ENCODE measurements around the gene PWWP2B. TPM values are rescaled to one million over a fixed set of nuclear protein-coding genes. Genes with fewer than 3 reads are reported as not detected.

Gene PWWP2B
- total RNA-seq, 1 experiment from 2014 or later = 12.2 TPM

GRCh38 chr10:132452216-132452650, 55.2 kb downstream of the PWWP2B start:
- POLR2A ChIA-PET = interaction anchor here (0.6 kb wide), 1 partner anchor 55 kb away, joined by 5 read pairs; the partner anchor contains the start of gene PWWP2B

DNA sequence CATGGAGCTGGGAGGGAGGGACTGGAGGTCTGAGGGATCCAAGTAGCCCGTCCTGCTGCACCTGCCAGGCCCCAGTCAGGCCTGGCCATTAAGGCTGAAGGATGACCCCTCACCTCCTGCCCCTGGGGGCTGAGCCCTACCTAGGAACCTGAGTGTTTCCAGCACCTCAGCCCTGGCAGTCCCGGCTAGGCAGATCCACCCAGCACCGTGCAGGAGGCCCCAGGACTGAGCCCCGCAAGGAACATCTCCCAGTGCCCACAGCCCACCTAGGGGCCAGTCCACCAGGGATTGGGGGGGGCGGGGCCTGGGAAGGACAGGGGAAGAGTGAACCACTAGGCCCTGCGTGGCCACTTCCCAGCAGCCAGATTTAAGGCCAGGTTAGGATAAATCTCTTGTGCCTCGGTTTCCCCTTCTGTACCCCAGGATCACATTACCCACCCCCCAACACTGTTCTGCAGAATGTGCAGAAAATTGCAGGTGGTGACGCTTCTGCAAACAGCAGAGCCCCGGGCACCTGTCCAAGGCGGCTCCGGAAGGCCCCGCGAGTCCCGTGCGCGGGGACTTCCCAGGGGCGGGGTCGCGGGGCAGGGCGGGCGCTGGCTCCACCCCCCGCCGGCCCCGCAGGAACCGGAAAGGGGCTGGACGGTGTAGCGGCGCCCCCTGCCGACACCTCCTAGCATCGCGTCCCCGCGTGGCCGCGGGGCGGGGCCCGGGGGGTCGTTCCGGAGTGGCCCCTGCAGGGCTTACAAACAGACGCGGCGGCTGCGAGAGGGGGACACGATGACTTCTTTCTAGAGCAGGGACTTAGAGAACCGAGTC, 55.9 kb downstream of the PWWP2B start:
- ChIA-PET CTCF (interaction anchor here (0.8 to 3.5 kb wide), 17 partner anchors 12 to 341 kb away, joined by 3 to 23 read pairs (median 4); no protein-coding TSS in a partner anchor), POLR2A (interaction anchor here (1.0 kb wide), 1 partner anchor 65 kb away, joined by 3 read pairs; no protein-coding TSS in a partner anchor)
- ATAC-seq (peak; percentile 46), DNase-seq (ENCODE audit: low spot score) (peak; percentile 87)
- H3K27me3 Mint-ChIP-seq (ENCODE audit: low read depth) = no peaks in the 10 kb centered on the region
- H3K4me3 Mint-ChIP-seq = peak overlapping the region; percentile 38
- no peaks in the 10 kb centered on the region for H3K36me3 Mint-ChIP-seq
- peaks cover 15% of the 10 kb centered on the region for H3K4me1 Mint-ChIP-seq
- H3K27ac Mint-ChIP-seq = no peak overlapping the region
- H3K9me3 Mint-ChIP-seq = no peaks in the 10 kb centered on the region
- TF ChIP-seq ZNF425 (CRISPR knock-in tag; conservative IDR thresholded peaks at IDR 0.05) (no peak), HMGXB4 (CRISPR knock-in tag; IDR thresholded peaks at IDR 0.05) (0 out of 2 replicates have a peak, but pooled peaks have one; percentile 33), SMAD4 (CRISPR knock-in tag; IDR thresholded peaks at IDR 0.05) (no peak), ZBTB43 (CRISPR knock-in tag; IDR thresholded peaks at IDR 0.05) (no peak), E2F5 (CRISPR knock-in tag; IDR thresholded peaks at IDR 0.05) (peak; percentile 19; the same call in 1 of the 2 replicates), HMGA2 (CRISPR knock-in tag; IDR thresholded peaks at IDR 0.05) (no peak), FOXK1 (CRISPR knock-in tag; IDR thresholded peaks at IDR 0.05) (0 out of 2 replicates have a peak, but pooled peaks have one; percentile 15), NR2C2 (CRISPR knock-in tag; IDR thresholded peaks at IDR 0.05) (no peak), ZNF671 (CRISPR knock-in tag; IDR thresholded peaks at IDR 0.05) (no peak), NFATC4 (CRISPR knock-in tag; IDR thresholded peaks at IDR 0.05) (no peak), ZNF219 (CRISPR knock-in tag; IDR thresholded peaks at IDR 0.05; ENCODE audit: borderline replicate concordance) (no peak), ZNF396 (CRISPR knock-in tag; IDR thresholded peaks at IDR 0.05; ENCODE audit: borderline replicate concordance) (no peak), TEAD4 (CRISPR knock-in tag; IDR thresholded peaks at IDR 0.05) (no peak), RORB (CRISPR knock-in tag; IDR thresholded peaks at IDR 0.05) (no peak), SP1 (CRISPR knock-in tag; conservative IDR thresholded peaks at IDR 0.05) (peak; percentile 79), TP53 (CRISPR knock-in tag; IDR thresholded peaks at IDR 0.05) (no peak), SOX15 (CRISPR knock-in tag; IDR thresholded peaks at IDR 0.05) (no peak), CTCF (IDR thresholded peaks at IDR 0.05) (peak; percentile 92)
- TF ChIP-seq, protein P1, sequence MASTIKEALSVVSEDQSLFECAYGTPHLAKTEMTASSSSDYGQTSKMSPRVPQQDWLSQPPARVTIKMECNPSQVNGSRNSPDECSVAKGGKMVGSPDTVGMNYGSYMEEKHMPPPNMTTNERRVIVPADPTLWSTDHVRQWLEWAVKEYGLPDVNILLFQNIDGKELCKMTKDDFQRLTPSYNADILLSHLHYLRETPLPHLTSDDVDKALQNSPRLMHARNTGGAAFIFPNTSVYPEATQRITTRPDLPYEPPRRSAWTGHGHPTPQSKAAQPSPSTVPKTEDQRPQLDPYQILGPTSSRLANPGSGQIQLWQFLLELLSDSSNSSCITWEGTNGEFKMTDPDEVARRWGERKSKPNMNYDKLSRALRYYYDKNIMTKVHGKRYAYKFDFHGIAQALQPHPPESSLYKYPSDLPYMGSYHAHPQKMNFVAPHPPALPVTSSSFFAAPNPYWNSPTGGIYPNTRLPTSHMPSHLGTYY (CRISPR knock-in tag; IDR thresholded peaks at IDR 0.05) = no peak
- TF ChIP-seq, protein P2, sequence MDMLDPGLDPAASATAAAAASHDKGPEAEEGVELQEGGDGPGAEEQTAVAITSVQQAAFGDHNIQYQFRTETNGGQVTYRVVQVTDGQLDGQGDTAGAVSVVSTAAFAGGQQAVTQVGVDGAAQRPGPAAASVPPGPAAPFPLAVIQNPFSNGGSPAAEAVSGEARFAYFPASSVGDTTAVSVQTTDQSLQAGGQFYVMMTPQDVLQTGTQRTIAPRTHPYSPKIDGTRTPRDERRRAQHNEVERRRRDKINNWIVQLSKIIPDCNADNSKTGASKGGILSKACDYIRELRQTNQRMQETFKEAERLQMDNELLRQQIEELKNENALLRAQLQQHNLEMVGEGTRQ (CRISPR knock-in tag; IDR thresholded peaks at IDR 0.05) = no peak
- TF ChIP-seq, protein P3, sequence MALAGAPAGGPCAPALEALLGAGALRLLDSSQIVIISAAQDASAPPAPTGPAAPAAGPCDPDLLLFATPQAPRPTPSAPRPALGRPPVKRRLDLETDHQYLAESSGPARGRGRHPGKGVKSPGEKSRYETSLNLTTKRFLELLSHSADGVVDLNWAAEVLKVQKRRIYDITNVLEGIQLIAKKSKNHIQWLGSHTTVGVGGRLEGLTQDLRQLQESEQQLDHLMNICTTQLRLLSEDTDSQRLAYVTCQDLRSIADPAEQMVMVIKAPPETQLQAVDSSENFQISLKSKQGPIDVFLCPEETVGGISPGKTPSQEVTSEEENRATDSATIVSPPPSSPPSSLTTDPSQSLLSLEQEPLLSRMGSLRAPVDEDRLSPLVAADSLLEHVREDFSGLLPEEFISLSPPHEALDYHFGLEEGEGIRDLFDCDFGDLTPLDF (CRISPR knock-in tag; IDR thresholded peaks at IDR 0.05) = no peak

More at GRCh38 chr10:132452216-132452650, 55.2 kb downstream of the PWWP2B start:
- ATAC-seq (no peak), DNase-seq (ENCODE audit: low spot score) (no peak)
- H3K9me3 Mint-ChIP-seq = no peaks in the 10 kb centered on the region
- TF ChIP-seq, protein P4, sequence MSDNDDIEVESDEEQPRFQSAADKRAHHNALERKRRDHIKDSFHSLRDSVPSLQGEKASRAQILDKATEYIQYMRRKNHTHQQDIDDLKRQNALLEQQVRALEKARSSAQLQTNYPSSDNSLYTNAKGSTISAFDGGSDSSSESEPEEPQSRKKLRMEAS (CRISPR knock-in tag; IDR thresholded peaks at IDR 0.05) = no peak
- no peak for TF ChIP-seq CREM (CRISPR knock-in tag; IDR thresholded peaks at IDR 0.05)
- no peaks in the 10 kb centered on the region for H3K27me3 Mint-ChIP-seq (ENCODE audit: low read depth)
- CTCF ChIA-PET = interaction anchor here (0.9 to 3.5 kb wide), 10 partner anchors 14 to 341 kb away, joined by 3 to 23 read pairs (median 4); no protein-coding TSS in a partner anchor
- no peak overlapping the region for H3K4me3 Mint-ChIP-seq
- peaks cover 19% of the 10 kb centered on the region for H3K4me1 Mint-ChIP-seq
- H3K27ac Mint-ChIP-seq = no peak overlapping the region
- H3K36me3 Mint-ChIP-seq = no peaks in the 10 kb centered on the region

All from WTC11 (cell line).